Measurements from ENCODE around the gene RAB3B.

RAB3B gene

DNA sequence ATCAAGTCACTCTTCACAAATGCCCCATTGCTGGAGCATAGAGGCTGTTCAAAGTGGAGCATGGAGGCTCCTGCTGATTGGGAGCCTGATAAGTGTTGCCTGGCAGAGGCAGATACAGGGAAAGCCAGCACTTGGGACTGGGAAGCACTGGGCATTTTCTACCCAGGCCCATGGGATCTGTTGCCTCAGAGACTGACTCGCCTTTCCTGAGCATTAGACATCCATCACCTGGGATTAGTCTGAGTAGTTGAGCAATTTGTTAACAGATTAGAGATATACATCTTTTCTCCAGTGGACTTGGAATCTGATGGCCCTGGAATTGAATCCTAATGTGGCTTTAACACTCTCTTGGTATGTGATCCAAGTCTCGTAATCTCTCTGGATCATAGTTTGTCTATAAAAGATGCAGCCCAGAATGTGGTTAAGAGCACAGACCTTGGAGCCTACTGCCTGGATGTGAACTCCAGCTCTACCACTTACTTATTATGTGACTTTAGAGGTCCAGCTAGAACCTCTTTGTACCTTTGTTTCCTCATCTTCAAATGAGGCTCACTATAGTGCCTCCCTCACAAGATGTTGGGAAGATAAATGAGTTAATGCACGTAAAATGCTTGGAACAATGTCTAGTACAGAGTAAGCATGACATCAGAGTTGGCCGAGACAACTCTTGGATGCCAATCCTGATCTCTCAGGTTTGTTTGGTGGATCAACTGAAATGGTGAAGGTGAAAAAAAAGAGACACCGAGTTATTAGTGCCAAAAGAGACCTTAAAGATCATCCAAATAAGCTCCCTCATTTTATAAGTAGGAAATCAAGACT lies 73.7 kb downstream of the RAB3B start:
- Histone ChIP-seq H3K27me3 (ENCODE audit: insufficient read depth, low read length, poor library complexity, severe bottlenecking) (peaks cover 5% of the 10 kb centered on the region), H2AFZ (ENCODE audit: low read length) (no peak overlapping the region), H3K9me3 (ENCODE audit: insufficient read depth, low read depth, low read length) (no peaks in the 10 kb centered on the region), H3K4me2 (ENCODE audit: low read depth, low read length, poor library complexity, severe bottlenecking) (no peak overlapping the region), H3K4me3 (ENCODE audit: low read length, poor library complexity, severe bottlenecking) (no peak overlapping the region), H3F3A (ENCODE audit: low read depth) (no peaks in the 10 kb centered on the region), H3K79me2 (ENCODE audit: insufficient read depth, low read length) (no peaks in the 10 kb centered on the region), H3K4me1 (ENCODE audit: insufficient read depth, low read length, poor library complexity, severe bottlenecking) (no peaks in the 10 kb centered on the region), H3K36me3 (ENCODE audit: insufficient read depth, low read length) (no peaks in the 10 kb centered on the region), H4K20me1 (ENCODE audit: insufficient read depth, low read length, poor library complexity, severe bottlenecking) (no peaks in the 10 kb centered on the region), H3K9ac (ENCODE audit: low read depth, low read length, poor library complexity, severe bottlenecking) (no peak overlapping the region), H3K9me2 (replicated peaks; ENCODE audit: low read depth, low read length) (no peaks in the 10 kb centered on the region)
- TF ChIP-seq CTCF (conservative IDR thresholded peaks at IDR 0.05; ENCODE audit: low read length) (no peak), EZH2phosphoT487 (IDR thresholded peaks at IDR 0.05; ENCODE audit: borderline replicate concordance) (no peak)

GRCh38 chr1:51915951-51916350 lies 74.5 kb downstream of the RAB3B start:
- TF ChIP-seq EZH2phosphoT487 (IDR thresholded peaks at IDR 0.05; ENCODE audit: borderline replicate concordance) (no peak), CTCF (conservative IDR thresholded peaks at IDR 0.05; ENCODE audit: low read length) (no peak)
- Histone ChIP-seq H3K9ac (ENCODE audit: low read depth, low read length, poor library complexity, severe bottlenecking) (no peak overlapping the region), H3K79me2 (ENCODE audit: insufficient read depth, low read length) (no peaks in the 10 kb centered on the region), H3K27me3 (ENCODE audit: insufficient read depth, low read length, poor library complexity, severe bottlenecking) (peaks cover 5% of the 10 kb centered on the region), H2AFZ (ENCODE audit: low read length) (no peak overlapping the region), H3K4me3 (ENCODE audit: low read length, poor library complexity, severe bottlenecking) (no peak overlapping the region), H4K20me1 (ENCODE audit: insufficient read depth, low read length, poor library complexity, severe bottlenecking) (no peaks in the 10 kb centered on the region), H3F3A (ENCODE audit: low read depth) (no peaks in the 10 kb centered on the region), H3K4me1 (ENCODE audit: insufficient read depth, low read length, poor library complexity, severe bottlenecking) (no peaks in the 10 kb centered on the region), H3K4me2 (ENCODE audit: low read depth, low read length, poor library complexity, severe bottlenecking) (no peak overlapping the region), H3K36me3 (ENCODE audit: insufficient read depth, low read length) (no peaks in the 10 kb centered on the region), H3K9me3 (ENCODE audit: insufficient read depth, low read depth, low read length) (no peaks in the 10 kb centered on the region), H3K9me2 (replicated peaks; ENCODE audit: low read depth, low read length) (no peaks in the 10 kb centered on the region)

GRCh38 chr1:51912881-51913280 lies 77.6 kb downstream of the RAB3B start:
- no peaks in the 10 kb centered on the region for H3K9me3 ChIP-seq (ENCODE audit: insufficient read depth, low read depth, low read length)
- TF ChIP-seq CTCF (conservative IDR thresholded peaks at IDR 0.05; ENCODE audit: low read length), result no peak
- no peak for TF ChIP-seq EZH2phosphoT487 (IDR thresholded peaks at IDR 0.05; ENCODE audit: borderline replicate concordance)
- peaks cover 5% of the 10 kb centered on the region for H3K27me3 ChIP-seq (ENCODE audit: insufficient read depth, low read length, poor library complexity, severe bottlenecking)
- H2AFZ ChIP-seq (ENCODE audit: low read length), result no peak overlapping the region
- H3K79me2 ChIP-seq (ENCODE audit: insufficient read depth, low read length), result no peaks in the 10 kb centered on the region
- no peak overlapping the region for H3K9ac ChIP-seq (ENCODE audit: low read depth, low read length, poor library complexity, severe bottlenecking)
- no peaks in the 10 kb centered on the region for H3K9me2 ChIP-seq (replicated peaks; ENCODE audit: low read depth, low read length)
- H3K36me3 ChIP-seq (ENCODE audit: insufficient read depth, low read length), result no peaks in the 10 kb centered on the region
- H3K4me1 ChIP-seq (ENCODE audit: insufficient read depth, low read length, poor library complexity, severe bottlenecking), result no peaks in the 10 kb centered on the region
- no peaks in the 10 kb centered on the region for H4K20me1 ChIP-seq (ENCODE audit: insufficient read depth, low read length, poor library complexity, severe bottlenecking)
- H3K4me3 ChIP-seq (ENCODE audit: low read length, poor library complexity, severe bottlenecking), result no peak overlapping the region
- H3K4me2 ChIP-seq (ENCODE audit: low read depth, low read length, poor library complexity, severe bottlenecking), result no peak overlapping the region
- no peaks in the 10 kb centered on the region for H3F3A ChIP-seq (ENCODE audit: low read depth)

All from Loucy (cell line).